GM21737 (cell line): ENCODE measurements around the gene DDX10.
"Not testable (repeated sequence)": the region's sequence is repeated elsewhere in the genome, so short reads cannot be mapped to it uniquely, and the experiment has no call there.

Experiments
- ATAC-seq: cut with Tn5 transposase; IDR thresholded peaks from one replicate; pipeline ENCODE4 v1.9.1; 2021; ENCODE audit warnings: mild to moderate bottlenecking, moderate library complexity; ENCODE audit not compliant: unreplicated experiment

Gene DDX10

GRCh38 chr11:108713076-108713790 is 48.4 kb downstream of the DDX10 start:
- ATAC-seq: no peak

- no peak for ATAC-seq
These were observed 50.4 kb downstream of the DDX10 start for GRCh38 chr11:108715239-108715638.

GRCh38 chr11:108718466-108718865 is 53.6 kb downstream of the DDX10 start:
- no peak for ATAC-seq

- ATAC-seq: no peak
These were observed 60.3 kb downstream of the DDX10 start for GRCh38 chr11:108724974-108725689.

GRCh38 chr11:108726077-108726800 is 61.4 kb downstream of the DDX10 start:
- ATAC-seq: no peak

GRCh38 chr11:108727665-108728064 is 62.8 kb downstream of the DDX10 start:
- no peak for ATAC-seq

GRCh38 chr11:108729227-108729871 is 64.5 kb downstream of the DDX10 start:
- ATAC-seq: no peak

- no peak for ATAC-seq
These were observed 67.5 kb downstream of the DDX10 start for GRCh38 chr11:108732395-108732794.

- ATAC-seq: peak; percentile 84
These were observed 68.7 kb downstream of the DDX10 start for GRCh38 chr11:108733479-108734116.

GRCh38 chr11:108734283-108734682 is 69.4 kb downstream of the DDX10 start:
- no peak for ATAC-seq

GRCh38 chr11:108734956-108735559 is 70.2 kb downstream of the DDX10 start:
- ATAC-seq: no peak

- ATAC-seq: not testable (repeated sequence)
These were observed 75.3 kb downstream of the DDX10 start for GRCh38 chr11:108740132-108740531.

GRCh38 chr11:108743851-108744250 is 79.0 kb downstream of the DDX10 start:
- ATAC-seq: no peak

- no peak for ATAC-seq
These were observed 84.1 kb downstream of the DDX10 start for GRCh38 chr11:108748968-108749367.

- no peak for ATAC-seq
These were observed 86.6 kb downstream of the DDX10 start for GRCh38 chr11:108751444-108751843.

GRCh38 chr11:108752297-108752751 is 87.5 kb downstream of the DDX10 start:
- no peak for ATAC-seq

- ATAC-seq: no peak
These were observed 90.2 kb downstream of the DDX10 start for GRCh38 chr11:108754901-108755625.

GRCh38 chr11:108757630-108758029 is 92.8 kb downstream of the DDX10 start:
- ATAC-seq: no peak

- ATAC-seq: no peak
These were observed 93.6 kb downstream of the DDX10 start for GRCh38 chr11:108758458-108758857.
